Gastroesophageal sphincter (tissue), 4 donors: ENCODE data around the gene PTAFR. TPM values are rescaled to one million over a fixed set of nuclear protein-coding genes. Genes with fewer than 3 reads are reported as not detected.

Source experiments
- ATAC-seq: fragments of 150-250 bp; one replicate; pipeline ENCODE4 v1.9.1; 2016; ENCODE audit warnings: mild to moderate bottlenecking, moderate library complexity
- H3K27ac ChIP-seq, 4 donors: fragments of 200-600 bp; sonication (generic) in 3 of 4; 1 replicate in 3 of 4; 2 replicates in 1 of 4; pipeline ENCODE4 v1.5.1; 2016 to 2019
- H3K27me3 ChIP-seq: fragments of 200-600 bp; sonication (generic); one replicate; pipeline ENCODE4 v1.5.1; 2019
- H3K36me3 ChIP-seq, 2 donors: fragments of 200-600 bp; sonication (generic); one replicate each; pipeline ENCODE4 v1.5.1; 2019; ENCODE audit warnings: control low read depth in 1 of 2
- H3K4me1 ChIP-seq, 3 donors: fragments of 200-600 bp; sonication (generic); 1 replicate in 2 of 3; 2 replicates in 1 of 3; pipeline ENCODE4 v1.5.1; 2016 to 2019; ENCODE audit warnings: control low read depth in 2 of 3
- H3K4me3 ChIP-seq, 2 donors: fragments of 200-600 bp; sonication (generic); one replicate each; pipeline ENCODE4 v1.5.1; 2019; ENCODE audit warnings: mild to moderate bottlenecking in 1 of 2, moderate library complexity in 1 of 2
- H3K9me3 ChIP-seq, 3 donors: fragments of 200-600 bp; sonication (generic); one replicate each; pipeline ENCODE4 v1.5.1; 2017 to 2019; ENCODE audit warnings: control low read depth in 2 of 3
- CTCF ChIP-seq, 4 experiments: fragments of 200-600 bp in 2 of 4; fragments of 450-650 bp in 2 of 4; sonication (generic) in 1 of 4; IDR thresholded peaks; one replicate each; pipeline ENCODE4 v1.5.1; 2017 to 2019; ENCODE audit warnings: antibody characterized with exemption in 4 of 4, mild to moderate bottlenecking in 2 of 4, moderate library complexity in 2 of 4
- EP300 ChIP-seq: sonication (generic); formaldehyde crosslinking; IDR thresholded peaks from one replicate; pipeline ENCODE4 v1.6.1; 2017; ENCODE audit warnings: antibody characterized with exemption, mild to moderate bottlenecking
- POLR2A ChIP-seq, 2 donors: fragments of 450-650 bp; IDR thresholded peaks; one replicate each; pipeline ENCODE4 v1.6.1; 2017; ENCODE audit warnings: antibody characterized with exemption in 2 of 2, mild to moderate bottlenecking in 2 of 2, moderate library complexity in 1 of 2
- POLR2AphosphoS5 ChIP-seq: sonication (generic); formaldehyde crosslinking; IDR thresholded peaks from one replicate; pipeline ENCODE4 v1.6.1; 2017; ENCODE audit warnings: antibody characterized with exemption
- WGBS, 2 donors: methylation state at CpG; one replicate each; pipeline ENCODE4 v1.1.5; 2018; ENCODE audit warnings: low coverage in 1 of 2; 5-methylcytosine and 5-hydroxymethylcytosine counted together
- total RNA-seq, 4 donors: library from RNA; depleted of rRNA; stranded (reverse); fragments of >200 nt; gene quantifications; one replicate each; pipeline ENCODE4 v1.1.0, GENCODE V29; 2016

The PTAFR gene
- total RNA-seq, 4 donors from 2014 or later, result 3.3 to 8.8 (median 4.9) TPM

- Histone ChIP-seq H3K27me3 (no peaks in the 10 kb centered on the region), H3K4me1 (peaks cover 0 to 18% (median 0%) of the 10 kb centered on the region in 3 donors), H3K9me3 (no peaks in the 10 kb centered on the region), H3K4me3 (no peak overlapping the region), H3K27ac (peak overlapping the region in 1 of 4 donors; percentile 63), H3K36me3 (no peaks in the 10 kb centered on the region)
- TF ChIP-seq EP300 (no peak), POLR2A (IDR thresholded peaks at IDR 0.05) (no peak), POLR2AphosphoS5 (no peak), CTCF (IDR thresholded peaks at IDR 0.05) (no peak)
- no peak for ATAC-seq
- WGBS, 2 donors, result 86 to 100% methylated on average over 1 to 4 of the region's 4 CpGs
These were observed 17.2 kb downstream of the PTAFR start for GRCh38 chr1:28159243-28159642.

- 63 to 100% methylated on average over 1 to 5 of the region's 8 CpGs for WGBS, 2 donors
- Histone ChIP-seq H3K9me3 (no peaks in the 10 kb centered on the region), H3K27ac (no peak overlapping the region), H3K36me3 (no peaks in the 10 kb centered on the region), H3K4me1 (peaks cover 0 to 9% (median 0%) of the 10 kb centered on the region in 3 donors), H3K4me3 (no peak overlapping the region), H3K27me3 (no peaks in the 10 kb centered on the region)
- TF ChIP-seq CTCF (IDR thresholded peaks at IDR 0.05), result no peak
- TF ChIP-seq POLR2A (IDR thresholded peaks at IDR 0.05), result no peak
- TF ChIP-seq EP300, result no peak
- no peak for TF ChIP-seq POLR2AphosphoS5
- no peak for ATAC-seq
These were observed 18.6 kb downstream of the PTAFR start for GRCh38 chr1:28157894-28158293.

DNA sequence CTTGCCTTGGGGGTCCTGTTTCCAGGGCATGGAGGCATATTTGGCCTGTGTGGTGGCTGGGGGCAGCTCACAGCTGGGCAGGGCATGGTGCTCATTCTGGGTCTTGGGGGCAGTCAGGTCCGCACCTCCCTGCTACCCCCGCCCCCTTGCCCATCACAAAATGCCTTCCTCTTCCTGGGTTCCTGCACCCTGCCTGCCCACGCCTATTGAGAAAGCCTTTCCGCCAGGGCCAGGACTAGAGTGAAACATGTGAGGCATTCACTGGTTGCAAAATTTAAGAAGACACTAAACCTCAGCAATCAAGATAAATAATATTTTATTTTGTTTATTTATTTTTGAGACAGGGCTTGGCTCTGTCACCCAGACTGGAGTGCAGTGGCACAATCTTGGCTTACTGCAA lies 19.7 kb downstream of the PTAFR start:
- Histone ChIP-seq H3K27ac (no peak overlapping the region), H3K36me3 (no peaks in the 10 kb centered on the region), H3K9me3 (no peaks in the 10 kb centered on the region), H3K27me3 (no peaks in the 10 kb centered on the region), H3K4me3 (no peak overlapping the region), H3K4me1 (peaks cover 0 to 9% (median 0%) of the 10 kb centered on the region in 3 donors)
- no peak for ATAC-seq
- no peak for TF ChIP-seq CTCF (IDR thresholded peaks at IDR 0.05)
- no peak for TF ChIP-seq POLR2AphosphoS5
- TF ChIP-seq POLR2A (IDR thresholded peaks at IDR 0.05), result no peak
- no peak for TF ChIP-seq EP300
- 55% methylated on average over 2 of the region's 4 CpGs; no CpG with 5 or more reads in 1 of the 2 donors for WGBS, 2 donors

- 83 to 97% methylated on average over 1 to 4 of the region's 4 CpGs for WGBS, 2 donors
- Histone ChIP-seq H3K27me3 (no peaks in the 10 kb centered on the region), H3K4me1 (peaks cover 0 to 4% (median 0%) of the 10 kb centered on the region in 3 donors), H3K27ac (no peak overlapping the region), H3K36me3 (no peaks in the 10 kb centered on the region), H3K4me3 (no peak overlapping the region), H3K9me3 (no peaks in the 10 kb centered on the region)
- no peak for ATAC-seq
- no peak for TF ChIP-seq EP300
These were observed 20.9 kb downstream of the PTAFR start for GRCh38 chr1:28155628-28156027.

DNA sequence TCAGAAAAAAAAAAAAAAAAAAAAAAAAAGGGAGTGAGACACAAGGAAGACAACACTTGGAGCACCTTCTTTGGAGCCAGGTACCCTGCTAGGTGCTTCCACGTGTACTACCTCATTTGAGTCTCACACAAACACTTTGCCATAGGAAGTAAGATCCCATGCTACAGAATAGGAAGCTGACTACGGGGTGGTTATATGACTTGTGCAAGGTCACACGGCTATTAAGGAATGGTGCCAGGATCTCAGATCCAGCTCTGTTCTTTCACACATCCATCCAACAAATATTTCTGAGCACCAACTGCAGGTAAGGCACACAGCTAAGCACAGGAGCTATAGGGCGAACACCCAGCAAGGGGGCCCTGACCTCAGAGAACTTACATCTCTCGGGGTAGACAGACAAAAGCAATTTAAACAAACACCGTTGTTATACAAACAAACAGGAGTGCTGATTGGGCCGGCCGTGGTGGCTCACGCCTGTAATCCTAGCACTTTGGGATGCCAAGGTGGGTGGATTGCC lies 22.4 kb downstream of the PTAFR start:
- 72 to 100% methylated on average over 1 to 8 of the region's 9 CpGs for WGBS, 2 donors
- no peak overlapping the region for H3K4me3 ChIP-seq
- peaks cover 0 to 12% of the 10 kb centered on the region in 2 donors for H3K36me3 ChIP-seq
- TF ChIP-seq POLR2AphosphoS5, result no peak
- no peak for TF ChIP-seq POLR2A (IDR thresholded peaks at IDR 0.05)
- no peak for TF ChIP-seq CTCF (IDR thresholded peaks at IDR 0.05)
- TF ChIP-seq EP300, result no peak
- H3K9me3 ChIP-seq, result no peaks in the 10 kb centered on the region
- ATAC-seq, result no peak
- no peaks in the 10 kb centered on the region for H3K27me3 ChIP-seq
- H3K4me1 ChIP-seq, result no peaks in the 10 kb centered on the region
- no peak overlapping the region for H3K27ac ChIP-seq
